Gastroesophageal sphincter (tissue), 4 donors: ENCODE results near the gene STC2. TPM values are rescaled to one million over a fixed set of nuclear protein-coding genes. Genes with fewer than 3 reads are reported as not detected.

Source experiments
- ATAC-seq: fragments of 150-250 bp; one replicate; pipeline ENCODE4 v1.9.1; 2016; ENCODE audit warnings: mild to moderate bottlenecking, moderate library complexity
- H3K27ac ChIP-seq, 4 donors: fragments of 200-600 bp; sonication (generic) in 3 of 4; 1 replicate in 3 of 4; 2 replicates in 1 of 4; pipeline ENCODE4 v1.5.1; 2016 to 2019
- H3K27me3 ChIP-seq: fragments of 200-600 bp; sonication (generic); one replicate; pipeline ENCODE4 v1.5.1; 2019
- H3K36me3 ChIP-seq, 2 donors: fragments of 200-600 bp; sonication (generic); one replicate each; pipeline ENCODE4 v1.5.1; 2019; ENCODE audit warnings: control low read depth in 1 of 2
- H3K4me1 ChIP-seq, 3 donors: fragments of 200-600 bp; sonication (generic); 1 replicate in 2 of 3; 2 replicates in 1 of 3; pipeline ENCODE4 v1.5.1; 2016 to 2019; ENCODE audit warnings: control low read depth in 2 of 3
- H3K4me3 ChIP-seq, 2 donors: fragments of 200-600 bp; sonication (generic); one replicate each; pipeline ENCODE4 v1.5.1; 2019; ENCODE audit warnings: mild to moderate bottlenecking in 1 of 2, moderate library complexity in 1 of 2
- H3K9me3 ChIP-seq, 3 donors: fragments of 200-600 bp; sonication (generic); one replicate each; pipeline ENCODE4 v1.5.1; 2017 to 2019; ENCODE audit warnings: control low read depth in 2 of 3
- EP300 ChIP-seq: sonication (generic); formaldehyde crosslinking; IDR thresholded peaks from one replicate; pipeline ENCODE4 v1.6.1; 2017; ENCODE audit warnings: antibody characterized with exemption, mild to moderate bottlenecking
- POLR2A ChIP-seq, 2 donors: fragments of 450-650 bp; IDR thresholded peaks; one replicate each; pipeline ENCODE4 v1.6.1; 2017; ENCODE audit warnings: antibody characterized with exemption in 2 of 2, mild to moderate bottlenecking in 2 of 2, moderate library complexity in 1 of 2
- POLR2AphosphoS5 ChIP-seq: sonication (generic); formaldehyde crosslinking; IDR thresholded peaks from one replicate; pipeline ENCODE4 v1.6.1; 2017; ENCODE audit warnings: antibody characterized with exemption
- WGBS, 2 donors: methylation state at CpG; one replicate each; pipeline ENCODE4 v1.1.5; 2018; ENCODE audit warnings: low coverage in 1 of 2; 5-methylcytosine and 5-hydroxymethylcytosine counted together
- total RNA-seq, 4 donors: library from RNA; depleted of rRNA; stranded (reverse); fragments of >200 nt; gene quantifications; one replicate each; pipeline ENCODE4 v1.1.0, GENCODE V29; 2016
- TF ChIP-seq, protein P1 (sequence below), 4 experiments: fragments of 200-600 bp in 2 of 4; fragments of 450-650 bp in 2 of 4; sonication (generic) in 1 of 4; IDR thresholded peaks; one replicate each; pipeline ENCODE4 v1.5.1; 2017 to 2019; ENCODE audit warnings: antibody characterized with exemption in 4 of 4, mild to moderate bottlenecking in 2 of 4, moderate library complexity in 2 of 4

The STC2 gene
- total RNA-seq, 4 donors from 2014 or later: 34.1 to 116 (median 84.6) TPM

DNA sequence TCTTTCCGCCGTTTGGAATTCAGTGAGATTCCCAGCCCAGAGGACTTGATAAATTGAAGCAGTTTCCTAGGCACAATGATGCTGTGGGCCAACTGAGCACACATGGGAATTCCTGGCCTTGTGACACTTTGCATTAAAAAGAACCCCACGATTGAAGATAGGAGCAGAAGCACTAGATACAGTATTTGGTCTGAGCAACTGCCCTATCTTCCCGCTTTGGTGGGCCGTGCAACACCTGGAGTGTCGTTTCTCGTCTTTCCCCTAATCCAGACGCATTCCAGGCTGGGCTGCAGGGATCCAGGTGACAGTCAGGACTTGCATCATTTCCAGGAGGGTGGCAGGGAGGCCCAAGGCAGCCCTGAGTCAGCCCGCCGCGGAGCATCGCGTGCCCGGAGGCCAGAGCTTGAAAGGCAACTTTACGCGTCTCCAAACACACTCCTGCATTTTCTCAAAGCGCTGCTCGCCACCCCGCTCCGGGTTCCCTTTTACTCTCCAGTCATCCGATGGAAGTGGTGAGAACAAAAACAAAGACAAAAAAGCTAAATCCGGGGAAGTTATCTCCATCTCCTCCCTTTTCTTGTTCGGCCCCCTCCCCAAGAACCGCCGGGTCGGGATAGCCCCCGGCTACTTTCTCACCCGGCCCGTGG, 753 bp upstream of the STC2 start:
- Histone ChIP-seq H3K27me3 (peaks cover 56% of the 10 kb centered on the region), H3K27ac (peak overlapping the region in 3 of 4 donors; percentile 48 to 78 (median 59)), H3K4me3 (peak overlapping the region; percentile 10 to 53), H3K4me1 (peaks cover 0 to 65% (median 35%) of the 10 kb centered on the region in 3 donors), H3K36me3 (no peaks in the 10 kb centered on the region), H3K9me3 (no peaks in the 10 kb centered on the region)
- TF ChIP-seq, protein P1, sequence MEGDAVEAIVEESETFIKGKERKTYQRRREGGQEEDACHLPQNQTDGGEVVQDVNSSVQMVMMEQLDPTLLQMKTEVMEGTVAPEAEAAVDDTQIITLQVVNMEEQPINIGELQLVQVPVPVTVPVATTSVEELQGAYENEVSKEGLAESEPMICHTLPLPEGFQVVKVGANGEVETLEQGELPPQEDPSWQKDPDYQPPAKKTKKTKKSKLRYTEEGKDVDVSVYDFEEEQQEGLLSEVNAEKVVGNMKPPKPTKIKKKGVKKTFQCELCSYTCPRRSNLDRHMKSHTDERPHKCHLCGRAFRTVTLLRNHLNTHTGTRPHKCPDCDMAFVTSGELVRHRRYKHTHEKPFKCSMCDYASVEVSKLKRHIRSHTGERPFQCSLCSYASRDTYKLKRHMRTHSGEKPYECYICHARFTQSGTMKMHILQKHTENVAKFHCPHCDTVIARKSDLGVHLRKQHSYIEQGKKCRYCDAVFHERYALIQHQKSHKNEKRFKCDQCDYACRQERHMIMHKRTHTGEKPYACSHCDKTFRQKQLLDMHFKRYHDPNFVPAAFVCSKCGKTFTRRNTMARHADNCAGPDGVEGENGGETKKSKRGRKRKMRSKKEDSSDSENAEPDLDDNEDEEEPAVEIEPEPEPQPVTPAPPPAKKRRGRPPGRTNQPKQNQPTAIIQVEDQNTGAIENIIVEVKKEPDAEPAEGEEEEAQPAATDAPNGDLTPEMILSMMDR (IDR thresholded peaks at IDR 0.05): no peak
- TF ChIP-seq POLR2AphosphoS5 (peak; percentile 41), POLR2A (IDR thresholded peaks at IDR 0.05) (no peak), EP300 (no peak)
- no peak for ATAC-seq
- WGBS, 2 donors: 0 to 1% methylated on average over 3 to 14 of the region's 29 CpGs

DNA sequence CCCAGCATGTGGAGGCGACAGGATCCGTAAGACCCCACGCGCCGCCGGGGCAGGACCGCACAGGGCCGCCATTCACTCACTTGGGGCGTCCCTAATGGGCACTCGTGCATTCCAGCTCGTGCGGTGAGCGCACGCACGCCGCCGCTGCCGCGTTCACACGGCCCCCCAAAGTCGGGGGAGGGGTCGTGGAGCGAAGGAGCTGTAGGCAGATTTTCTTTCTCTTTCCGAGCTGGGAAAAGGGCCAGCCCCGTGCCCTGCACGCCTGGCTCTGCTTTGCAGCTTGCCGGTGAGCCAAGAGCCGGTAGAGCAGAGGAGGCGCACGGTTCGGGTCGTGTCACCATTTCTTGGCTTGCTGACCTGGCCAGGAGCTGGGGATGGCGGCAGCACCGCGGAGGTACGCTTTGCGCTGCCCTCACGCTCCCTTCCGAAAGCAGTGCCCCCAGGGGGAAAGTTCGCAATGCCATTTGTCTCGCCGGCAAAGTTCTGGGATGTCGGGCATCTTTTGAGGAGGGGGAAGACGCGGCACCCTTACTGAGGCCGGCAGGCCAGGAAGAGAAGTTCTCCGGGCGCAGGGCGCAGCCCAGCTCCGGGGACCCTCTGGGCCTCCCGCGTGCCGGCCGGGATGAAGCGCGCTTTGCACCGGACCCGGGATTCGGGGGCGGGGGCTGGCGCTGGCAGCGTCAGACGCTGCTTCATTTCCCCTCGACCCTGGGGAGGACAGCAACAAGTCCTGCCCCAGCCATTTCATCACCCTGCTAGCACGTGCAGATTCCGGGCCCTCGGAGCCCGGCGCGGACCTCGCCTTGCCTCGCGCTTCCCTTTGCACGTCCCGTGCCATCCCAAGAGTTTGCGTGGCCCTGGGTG, 898 bp downstream of the STC2 start:
- Histone ChIP-seq H3K4me3 (peak overlapping the region; percentile 10 to 53), H3K27ac (peak overlapping the region in 3 of 4 donors; percentile 48 to 78 (median 52))
- ATAC-seq: no peak

DNA sequence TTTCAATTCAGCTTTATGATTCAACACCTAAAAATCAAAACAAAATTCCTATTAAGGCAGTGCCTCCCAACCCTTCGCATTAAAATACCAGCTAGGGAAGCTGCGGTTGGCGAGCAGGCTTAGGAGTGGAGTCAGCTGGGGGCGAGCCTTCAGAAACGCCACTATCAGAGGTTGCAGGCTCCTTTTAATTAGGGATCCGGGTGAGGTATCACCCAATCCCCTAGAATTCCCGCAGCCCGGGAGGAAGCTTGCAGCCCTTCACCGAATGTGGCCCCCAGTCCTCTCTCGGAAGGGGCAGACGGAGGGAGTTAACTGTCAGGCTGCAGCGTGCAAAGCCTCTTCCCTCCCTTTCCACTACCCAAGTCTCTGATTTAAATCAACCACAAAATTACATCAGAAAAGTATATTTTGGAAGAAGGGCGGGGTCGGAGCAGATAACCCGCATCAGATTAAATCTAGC, 1.7 kb downstream of the STC2 start:
- peak overlapping the region in 3 of 4 donors; percentile 48 to 78 (median 52) for H3K27ac ChIP-seq
- ATAC-seq: no peak
- no peaks in the 10 kb centered on the region for H3K36me3 ChIP-seq
- H3K27me3 ChIP-seq: peaks cover 56% of the 10 kb centered on the region
- peaks cover 0 to 79% (median 42%) of the 10 kb centered on the region in 3 donors for H3K4me1 ChIP-seq
- no peaks in the 10 kb centered on the region for H3K9me3 ChIP-seq
- WGBS, 2 donors: 54 to 57% methylated on average over 4 to 5 of the region's 15 CpGs
- H3K4me3 ChIP-seq: peak overlapping the region; percentile 10 to 53
- TF ChIP-seq POLR2A (IDR thresholded peaks at IDR 0.05) (no peak), EP300 (no peak), POLR2AphosphoS5 (peak; percentile 50)
- TF ChIP-seq, protein P1 (IDR thresholded peaks at IDR 0.05): no peak

More for the DNA sequence above, 898 bp downstream of the STC2 start:
- Histone ChIP-seq H3K4me1 (peaks cover 0 to 81% (median 42%) of the 10 kb centered on the region in 3 donors), H3K36me3 (no peaks in the 10 kb centered on the region), H3K9me3 (no peaks in the 10 kb centered on the region), H3K27me3 (peaks cover 56% of the 10 kb centered on the region)
- WGBS, 2 donors: 18% methylated on average over 11 of the region's 76 CpGs; no CpG with 5 or more reads in 1 of the 2 donors
- TF ChIP-seq, protein P1 (IDR thresholded peaks at IDR 0.05): no peak
- TF ChIP-seq POLR2A (IDR thresholded peaks at IDR 0.05) (no peak), POLR2AphosphoS5 (no peak), EP300 (no peak)

DNA sequence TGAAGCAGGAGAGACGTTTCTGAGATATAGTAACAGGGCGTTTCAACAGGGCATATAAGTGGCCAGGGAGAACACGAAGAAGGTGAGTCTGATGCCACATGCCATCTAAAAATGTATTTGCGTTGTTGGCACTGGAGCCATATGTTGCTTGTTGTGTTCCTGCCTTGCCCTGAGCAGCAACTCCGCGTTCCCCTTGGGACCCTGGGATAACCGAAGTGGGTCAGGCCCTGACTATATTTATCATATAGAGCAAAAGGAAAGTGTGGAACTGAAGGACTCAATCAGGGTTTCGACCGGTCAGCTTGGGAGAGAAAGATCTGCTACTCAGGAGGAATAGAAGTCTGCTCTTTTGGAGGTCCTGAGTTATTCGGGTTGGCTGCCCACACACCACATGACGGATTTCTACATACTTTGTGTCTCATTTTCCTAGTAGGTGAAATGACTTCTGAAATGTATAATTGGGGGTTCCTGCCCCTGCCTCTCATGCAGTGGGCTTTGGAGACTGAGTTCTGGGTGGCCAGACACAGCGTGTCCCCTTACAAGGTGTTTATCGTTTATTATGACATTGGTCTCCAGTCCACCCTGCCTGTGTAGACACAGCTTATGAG, 3.0 kb downstream of the STC2 start:
- Histone ChIP-seq H3K27ac (peak overlapping the region in 3 of 4 donors; percentile 58 to 72 (median 70)), H3K36me3 (no peaks in the 10 kb centered on the region), H3K4me1 (peaks cover 0 to 92% (median 48%) of the 10 kb centered on the region in 3 donors), H3K9me3 (no peaks in the 10 kb centered on the region), H3K27me3 (peaks cover 49% of the 10 kb centered on the region), H3K4me3 (peak overlapping the region in 1 of 2 donors; percentile 53)
- TF ChIP-seq POLR2A (IDR thresholded peaks at IDR 0.05) (no peak), EP300 (no peak), POLR2AphosphoS5 (no peak)
- TF ChIP-seq, protein P1 (IDR thresholded peaks at IDR 0.05): no peak
- WGBS, 2 donors: 82 to 86% methylated on average over 5 to 12 of the region's 13 CpGs
- no peak for ATAC-seq
